ENCODE results near the gene IFT88. TPM values are rescaled to one million over a fixed set of nuclear protein-coding genes. Genes with fewer than 3 reads are reported as not detected.

Gene IFT88
- total and polyA plus RNA-seq, 9 of the 15 experiments (the other 6 are each of a cell fraction or from before 2014, with no cell fraction given): 8.3 to 13.5 (median 10.0) TPM

GRCh38 chr13:20652946-20653345 lies 86.0 kb downstream of the IFT88 start:
- no peaks in the 10 kb centered on the region for H3K4me1 ChIP-seq (replicated peaks in 1 of 2; ENCODE audit: control insufficient read depth in 2 of 2, insufficient read depth in 2 of 2, low read length in 2 of 2)
- H3K27ac ChIP-seq (ENCODE audit: extremely low read depth, low read depth, low read length): no peak overlapping the region
- no peaks in the 10 kb centered on the region for H3K9me3 ChIP-seq (replicated peaks; ENCODE audit: control insufficient read depth, insufficient read depth, low read depth, low read length)
- no peak overlapping the region for H3K4me3 ChIP-seq
- no peaks in the 10 kb centered on the region for H3K9me1 ChIP-seq (ENCODE audit: control insufficient read depth, insufficient read depth, low read length)
- DNase-seq (ENCODE audit: extremely low read depth in 1 of 4, low spot score in 3 of 4) (no peak), FAIRE-seq (no peak), ATAC-seq (no peak)
- intact Hi-C loops (cut with micrococcal nuclease): no loop called here
- no peaks in the 10 kb centered on the region for H3K79me2 ChIP-seq (ENCODE audit: control insufficient read depth, insufficient read depth, low read length)
- no TSS peak for BruUV-seq (replicated peaks)
- no peak overlapping the region for H3K9ac ChIP-seq (ENCODE audit: insufficient read depth in 1 of 2, low read depth in 2 of 2, low read length in 2 of 2)
- ChIA-PET POLR2A (interaction anchor here (0.6 kb wide), 1 partner anchor 47 kb away, joined by 3 read pairs; no protein-coding TSS in a partner anchor), CTCF (ENCODE audit: low intra/inter-chr PET ratio) (no interaction called here)
- no peak overlapping the region for H3K4me2 ChIP-seq (ENCODE audit: insufficient read depth, low read length)
- in situ Hi-C loops (cut with MboI): no loop called here
- no peaks in the 10 kb centered on the region for H3K27me3 ChIP-seq (ENCODE audit: control insufficient read depth in 2 of 2, insufficient read depth in 2 of 2, low read length in 2 of 2)
- WGBS (ENCODE audit: insufficient coverage, low coverage, missing lambda C conversion rate): 23% methylated on average over 3 of the region's 4 CpGs
- H2AFZ ChIP-seq (ENCODE audit: low read depth, low read length): no peak overlapping the region
- no peaks in the 10 kb centered on the region for H4K20me1 ChIP-seq (replicated peaks; ENCODE audit: control insufficient read depth, insufficient read depth, low read length)
- no peaks in the 10 kb centered on the region for H3K36me3 ChIP-seq (ENCODE audit: control insufficient read depth, insufficient read depth, low read length)
- TF ChIP-seq HNRNPL (IDR thresholded peaks at IDR 0.05; ENCODE audit: low read depth, low read length) (no peak), KDM5B (IDR thresholded peaks at IDR 0.05; ENCODE audit: insufficient replicate concordance, low read depth, low read length) (no peak), ZNF408 (CRISPR knock-in tag; IDR thresholded peaks at IDR 0.05; ENCODE audit: low read depth) (no peak), ZNF134 (CRISPR knock-in tag; conservative IDR thresholded peaks at IDR 0.05) (no peak), TRIM28 (IDR thresholded peaks at IDR 0.05) (no peak), ZBED1 (IDR thresholded peaks at IDR 0.05) (no peak), PTBP1 (IDR thresholded peaks at IDR 0.05; ENCODE audit: low read depth, low read length) (no peak), ZNF511 (CRISPR knock-in tag; IDR thresholded peaks at IDR 0.05) (no peak), BACH1 (tag; IDR thresholded peaks at IDR 0.05) (no peak), DLX4 (CRISPR knock-in tag; IDR thresholded peaks at IDR 0.05) (no peak), ZNF507 (tag; conservative IDR thresholded peaks at IDR 0.05) (no peak), NR2C1 (IDR thresholded peaks at IDR 0.05) (no peak), NR2C1 (tag; IDR thresholded peaks at IDR 0.05) (no peak), DDX20 (tag; IDR thresholded peaks at IDR 0.05; ENCODE audit: low read depth) (no peak), YBX1 (IDR thresholded peaks at IDR 0.05) (no peak), RREB1 (CRISPR knock-in tag; IDR thresholded peaks at IDR 0.05) (no peak), CEBPG (CRISPR knock-in tag; IDR thresholded peaks at IDR 0.05) (no peak), CEBPG (tag; conservative IDR thresholded peaks at IDR 0.05 in 1 of 2, IDR thresholded peaks at IDR 0.05 in 1 of 2) (no peak), GTF2B (IDR thresholded peaks at IDR 0.05; ENCODE audit: extremely low read depth, insufficient read length) (no peak)

Measured in K562 (cell line).